AML-193 (cell line): ENCODE results near the gene CORO6.
"Not testable (repeated sequence)": the region's sequence is repeated elsewhere in the genome, so short reads cannot be mapped to it uniquely, and the experiment has no call there.

Experiments
- DNase-seq, 2 experiments: peaks; one replicate each; lab custom pipeline; 2025; lab: John Stamatoyannopoulos, UW

Gene CORO6

DNA sequence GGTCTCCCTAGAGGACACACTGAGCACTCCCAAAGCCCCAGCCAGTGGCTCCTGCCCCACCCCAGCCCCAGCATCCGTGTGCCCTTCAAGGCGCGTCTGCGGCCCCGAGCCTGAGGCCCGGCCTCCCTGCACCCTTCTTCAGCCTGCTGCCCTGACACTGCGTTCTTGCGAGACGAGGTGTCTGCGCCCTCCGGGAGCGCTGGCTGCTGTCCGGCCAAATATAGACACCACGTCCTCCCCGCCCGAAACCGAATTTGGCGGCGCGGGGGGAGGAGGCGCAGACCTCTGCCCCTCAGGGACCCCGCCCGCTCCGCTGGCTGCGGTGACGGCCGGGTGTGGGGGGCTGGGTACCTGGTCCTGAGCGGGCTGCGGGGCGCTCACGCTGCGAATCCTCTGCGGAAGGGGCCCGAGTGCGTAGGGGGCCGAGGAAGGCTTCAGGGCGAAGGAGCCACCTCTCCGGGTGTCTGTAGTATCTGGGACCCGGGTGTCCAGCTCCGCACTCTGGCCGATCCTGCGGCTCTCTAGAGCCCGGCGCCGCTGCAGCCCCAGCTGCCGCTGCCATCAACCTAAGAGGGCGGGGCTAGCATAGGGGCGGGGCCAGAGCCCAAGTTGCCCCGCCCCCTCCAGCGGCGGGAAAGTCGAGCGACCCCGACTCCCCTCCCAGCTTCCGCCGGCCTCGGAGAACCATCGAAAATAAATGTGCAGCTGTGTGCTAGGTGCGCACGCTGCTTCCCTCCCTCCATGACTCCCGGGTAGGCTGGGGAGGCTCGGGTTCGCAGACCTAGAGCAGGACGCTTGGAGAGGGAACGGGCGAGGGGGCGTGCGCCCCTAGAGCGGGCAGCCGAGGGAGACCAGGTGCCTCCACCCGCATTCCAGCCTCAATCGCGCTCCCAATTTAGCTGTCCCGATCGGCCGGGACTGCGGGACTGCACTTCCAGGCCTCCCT, at the start of gene CORO6:
CORO6 (minus strand) TSS at position 576 of the 946 bp plus-strand sequence. CDS start 1,491 bp downstream, outside the sequence.
- DNase-seq: peak; percentile 24 to 48

DNA sequence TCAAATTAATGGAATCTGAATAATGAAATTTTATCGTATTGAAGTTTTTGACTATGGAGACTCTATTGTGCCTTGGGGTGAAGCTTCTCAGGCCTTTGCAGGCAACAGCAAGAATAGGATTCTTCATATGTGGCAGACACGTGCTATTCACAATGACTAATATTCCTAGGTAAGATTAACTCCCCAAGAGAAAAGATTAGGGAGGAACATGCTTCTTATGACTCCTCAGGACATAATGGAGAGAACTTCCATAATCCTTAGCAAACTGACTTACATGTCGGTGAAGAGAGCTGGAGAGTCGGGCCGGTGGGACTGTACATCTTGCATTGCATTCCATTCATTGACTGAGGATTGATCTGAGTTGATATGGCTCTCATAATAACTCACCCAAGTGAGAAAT, 48.9 kb upstream of the CORO6 start:
- DNase-seq: no peak

DNA sequence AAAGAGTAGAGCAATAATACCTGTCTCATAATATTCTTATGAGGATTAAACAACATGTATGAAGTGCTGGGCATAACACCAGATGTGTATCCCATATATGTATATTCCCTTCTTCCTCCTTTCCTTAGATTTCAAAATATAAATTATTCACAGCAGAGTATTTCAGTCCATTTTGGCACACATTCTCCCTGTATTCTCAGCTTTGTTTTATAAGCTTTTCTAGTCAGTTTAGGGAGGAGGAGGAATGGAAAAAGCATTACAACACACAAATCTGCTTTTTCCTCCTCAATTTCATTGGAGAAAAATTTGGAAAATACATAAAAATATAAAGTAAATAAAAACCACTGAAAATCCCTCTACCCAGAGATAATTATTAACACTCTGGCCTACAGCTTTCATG, 46.6 kb upstream of the CORO6 start:
- DNase-seq: no peak

DNA sequence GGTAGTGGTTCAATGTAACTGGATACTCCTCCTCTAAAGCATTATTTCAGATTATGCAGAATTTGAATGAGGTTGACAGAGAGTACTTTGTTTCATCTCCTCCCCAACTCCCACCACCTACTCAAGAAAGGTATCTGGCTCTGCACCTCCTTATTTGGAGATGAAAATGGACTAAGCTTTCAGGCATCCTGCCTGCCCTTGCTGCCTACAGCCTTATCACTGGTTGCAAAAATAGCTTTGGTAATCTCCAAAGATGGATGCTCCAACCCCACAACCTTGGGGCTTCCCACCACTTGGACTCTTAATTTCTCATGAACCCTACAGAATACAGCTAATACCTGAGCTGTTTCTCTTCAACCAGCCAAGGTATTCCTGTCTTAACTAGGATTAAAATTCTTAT, 45.3 kb upstream of the CORO6 start:
- no peak for DNase-seq

DNA sequence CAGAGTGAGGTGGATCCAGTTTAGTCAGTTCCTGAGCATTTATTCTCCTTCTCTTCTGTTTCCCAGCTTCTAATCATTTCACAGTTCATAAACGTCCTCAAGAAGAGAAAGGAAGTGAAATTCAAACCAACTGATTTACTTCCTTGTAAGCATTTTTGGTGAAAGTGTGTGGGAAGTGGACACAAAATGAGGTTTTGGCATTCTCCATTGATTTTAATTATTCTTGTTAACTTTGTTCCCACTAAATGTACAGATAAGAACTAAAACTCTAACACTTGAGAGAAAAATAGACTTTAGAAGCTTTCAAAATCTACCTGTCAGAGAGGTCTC, 42.7 kb upstream of the CORO6 start:
- DNase-seq: no peak

DNA sequence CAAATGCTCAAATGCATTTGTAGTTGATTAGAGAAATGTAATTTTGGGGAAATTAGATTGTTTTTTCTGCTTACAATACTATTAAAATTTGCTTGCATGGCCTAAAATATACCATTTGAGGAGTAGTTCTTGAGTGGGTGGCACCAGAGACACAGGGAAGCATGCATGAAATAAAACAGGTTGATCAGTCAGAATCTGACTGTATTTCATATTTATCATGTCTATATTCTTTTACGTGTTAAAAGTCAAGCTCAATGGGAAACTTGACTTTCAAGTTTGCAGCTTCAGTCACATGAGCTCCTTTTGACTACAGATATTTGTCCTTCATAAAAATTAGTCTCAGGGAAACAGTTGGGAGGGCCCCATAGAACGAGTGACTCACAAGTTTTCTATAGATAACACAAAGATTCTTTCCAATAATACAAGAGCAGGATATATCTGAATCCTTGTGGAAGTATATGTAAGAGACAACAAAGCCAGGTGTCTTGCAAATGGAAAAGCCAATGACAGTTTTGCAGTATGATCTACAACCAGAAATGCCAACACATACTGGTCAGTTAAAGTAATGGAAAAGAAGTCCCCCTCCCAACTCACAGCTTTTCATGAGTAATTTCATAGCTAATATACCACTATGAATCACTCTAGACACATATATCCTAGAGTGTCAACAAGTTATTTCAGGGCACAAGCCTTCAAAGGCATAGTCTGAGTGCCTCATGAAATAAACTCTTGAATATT, 42.2 kb upstream of the CORO6 start:
- DNase-seq: no peak

DNA sequence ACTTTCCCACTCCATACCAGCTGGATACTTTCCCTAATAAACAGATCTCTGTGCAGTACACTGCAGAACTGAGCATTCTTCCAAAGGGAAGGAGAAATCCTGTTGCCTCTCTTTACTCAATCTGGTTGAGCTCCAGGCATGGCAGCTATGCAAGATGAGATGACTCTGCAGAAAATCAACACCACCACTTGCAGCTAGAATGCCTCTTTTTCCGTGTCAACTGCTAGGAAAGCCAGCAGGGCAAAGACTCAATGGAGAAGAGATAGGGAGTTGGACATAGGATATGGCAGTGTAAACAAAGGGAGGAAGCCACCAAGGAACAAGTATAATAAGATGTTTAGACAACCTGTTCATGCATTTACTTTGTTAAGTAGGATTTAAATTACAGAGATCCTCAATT, 40.4 kb upstream of the CORO6 start:
- no peak for DNase-seq

DNA sequence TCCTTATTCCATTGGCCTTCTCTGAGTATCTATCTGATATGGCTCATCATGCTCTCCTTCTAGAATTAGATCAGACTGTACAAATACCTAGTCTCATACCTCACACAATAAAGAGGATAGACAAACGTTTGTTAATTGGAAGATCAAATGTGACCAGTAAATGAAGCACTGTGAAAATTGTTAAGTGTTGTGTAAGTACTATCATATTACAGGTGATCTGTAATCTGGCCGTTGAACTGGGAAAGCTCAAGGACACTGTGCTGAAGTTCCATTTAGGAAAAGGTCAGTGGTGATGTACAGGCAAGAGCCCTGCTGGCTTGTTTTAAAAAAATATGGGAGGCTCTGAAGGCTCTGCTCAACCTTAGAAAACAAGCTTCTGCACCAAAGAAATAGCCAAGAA, 38.5 kb upstream of the CORO6 start:
- no peak for DNase-seq

DNA sequence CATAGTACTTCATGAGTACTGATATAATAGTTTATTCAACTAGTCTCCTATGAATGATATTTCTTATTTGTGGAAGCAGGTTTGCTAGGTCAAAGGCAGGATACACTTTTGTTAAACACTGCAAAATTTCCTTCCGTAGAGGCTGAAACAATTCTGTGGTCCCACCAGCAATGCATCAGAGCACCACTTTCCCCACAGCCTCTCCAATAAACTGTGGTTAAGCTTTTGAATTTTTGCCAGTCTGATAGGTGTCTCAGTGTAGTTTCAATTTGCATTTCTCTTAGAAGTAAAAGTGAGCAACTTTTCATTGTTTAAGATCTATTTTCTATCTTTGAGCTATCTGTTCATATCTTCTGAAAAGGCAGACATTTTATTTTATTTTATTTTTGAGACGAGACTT, 36.4 kb upstream of the CORO6 start:
- DNase-seq: no peak

DNA sequence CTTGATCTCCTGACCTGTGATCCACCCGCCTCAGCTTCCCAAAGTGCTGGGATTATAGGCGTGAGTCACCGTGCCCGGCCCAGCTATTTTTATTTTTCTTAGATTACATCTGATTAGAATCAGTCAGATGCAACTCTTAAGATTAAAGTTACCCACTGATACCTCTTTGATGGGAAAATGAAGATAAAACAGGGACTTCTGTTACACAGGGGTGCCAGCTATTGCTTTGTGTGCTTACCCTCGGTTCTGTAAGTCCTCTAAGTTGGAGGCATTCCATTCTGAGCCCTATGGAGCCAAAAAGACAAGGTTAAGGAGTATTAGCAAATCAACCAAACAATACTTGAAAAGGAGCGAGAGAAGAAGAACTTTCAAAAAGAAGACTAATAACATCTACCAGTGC, 32.6 kb upstream of the CORO6 start:
- no peak for DNase-seq

DNA sequence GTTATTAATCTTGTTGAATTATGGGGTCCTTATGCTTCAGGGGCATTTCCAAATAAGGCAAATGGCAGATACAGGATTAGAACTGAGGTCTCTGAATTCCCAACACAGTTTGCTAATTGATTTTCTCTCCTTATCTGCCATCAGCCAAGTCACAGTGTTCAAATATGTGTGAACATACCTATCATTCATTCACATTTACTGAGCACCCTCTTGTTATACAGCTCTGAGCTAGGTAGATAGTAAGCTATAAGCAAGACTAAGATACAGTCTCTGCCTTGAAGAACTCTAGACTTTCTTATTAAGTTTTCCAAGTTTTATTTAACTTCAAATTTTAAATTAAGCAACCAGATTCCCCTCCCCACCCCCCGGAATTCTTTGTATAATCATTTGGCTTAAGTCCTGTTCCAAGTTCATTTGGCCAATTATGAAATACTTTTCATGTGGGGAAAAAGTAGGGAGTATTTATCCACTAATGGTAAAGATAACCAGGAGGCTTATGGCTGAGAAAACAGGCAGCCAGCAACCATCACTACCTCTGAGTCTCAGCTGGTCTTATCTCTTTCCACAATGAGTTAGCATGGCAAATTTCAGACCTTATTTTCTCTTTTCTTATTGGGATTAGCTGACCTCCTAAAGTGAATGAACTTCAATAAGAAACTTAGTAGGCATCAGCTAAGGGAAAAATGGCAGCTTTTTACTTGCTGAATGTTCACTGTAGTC, 31.4 kb upstream of the CORO6 start:
- no peak for DNase-seq

DNA sequence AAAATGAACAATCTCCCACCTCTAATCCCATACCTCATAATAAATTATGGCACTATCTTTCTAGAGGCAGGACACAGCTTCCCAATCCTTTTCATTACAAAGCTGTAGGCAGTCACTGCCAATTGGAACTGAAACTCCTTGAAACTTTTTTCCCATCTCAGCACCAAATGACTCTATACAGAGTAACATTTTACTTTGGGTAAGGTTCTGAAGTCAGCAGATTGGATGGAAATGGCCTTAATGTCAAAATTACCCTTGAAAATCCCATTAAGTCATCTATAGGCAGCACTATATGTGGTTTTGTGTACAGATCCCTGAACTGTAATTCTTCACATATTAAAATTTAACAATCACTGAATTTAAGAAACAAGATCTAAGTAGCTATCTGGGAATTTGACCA, 30.3 kb upstream of the CORO6 start:
- no peak for DNase-seq

DNA sequence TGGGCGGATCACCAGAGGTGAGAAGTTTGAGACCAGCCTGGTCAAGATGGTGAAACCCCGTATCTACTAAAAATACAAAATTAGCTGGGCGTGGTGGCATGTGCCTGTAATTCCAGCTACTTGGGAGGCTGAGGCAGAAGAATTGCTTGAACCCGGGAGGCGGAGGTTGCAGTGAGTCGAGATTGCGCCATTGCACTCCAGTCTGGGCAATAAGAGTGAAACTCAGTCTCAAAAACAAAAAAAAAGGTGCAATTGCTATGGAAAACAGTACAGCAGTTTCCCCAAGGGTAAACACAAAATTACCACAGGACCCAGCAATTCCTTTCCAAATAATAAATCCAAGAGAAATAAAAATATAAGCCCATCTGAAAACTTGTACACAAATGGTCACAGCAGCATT, 29.2 kb upstream of the CORO6 start:
- DNase-seq: not testable (repeated sequence)

DNA sequence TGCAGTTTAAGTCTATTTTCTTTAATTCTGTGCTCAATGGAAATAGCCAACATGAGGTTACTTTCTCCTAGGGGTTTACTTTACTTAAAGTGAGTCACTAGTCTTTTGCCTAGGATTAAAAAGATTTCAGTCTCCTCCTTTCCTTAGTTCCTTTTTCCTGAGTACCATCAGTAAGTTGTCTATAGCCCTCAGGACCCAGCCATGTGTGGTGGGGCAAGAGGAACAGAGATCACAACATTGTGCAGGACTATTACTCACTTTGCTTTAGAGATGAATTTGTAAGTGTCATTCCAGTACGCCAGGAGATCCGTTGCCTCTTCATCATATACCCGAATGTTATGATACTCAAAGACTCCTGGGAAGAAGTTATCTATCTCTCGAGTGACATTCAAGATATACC, 27.7 kb upstream of the CORO6 start:
- DNase-seq: no peak

DNA sequence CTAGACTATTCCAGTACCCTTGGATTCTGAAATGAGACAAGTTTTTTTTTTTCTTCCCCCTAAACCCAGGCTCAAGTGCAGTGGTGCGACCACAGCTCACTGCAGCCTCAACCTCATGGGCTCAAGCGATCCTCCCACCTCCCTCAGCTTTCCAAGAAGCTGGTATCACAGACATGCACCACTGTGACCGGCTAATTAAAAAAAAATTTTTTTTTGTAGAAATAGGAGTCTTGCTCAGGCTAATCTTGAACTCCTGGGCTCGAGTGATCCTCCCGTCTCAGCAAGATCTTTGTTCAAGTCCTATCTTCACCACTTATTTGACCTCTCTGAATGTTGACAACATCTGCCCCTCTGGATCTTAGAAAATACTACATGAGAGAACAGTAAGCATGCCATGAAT, 26.6 kb upstream of the CORO6 start:
- DNase-seq: no peak

DNA sequence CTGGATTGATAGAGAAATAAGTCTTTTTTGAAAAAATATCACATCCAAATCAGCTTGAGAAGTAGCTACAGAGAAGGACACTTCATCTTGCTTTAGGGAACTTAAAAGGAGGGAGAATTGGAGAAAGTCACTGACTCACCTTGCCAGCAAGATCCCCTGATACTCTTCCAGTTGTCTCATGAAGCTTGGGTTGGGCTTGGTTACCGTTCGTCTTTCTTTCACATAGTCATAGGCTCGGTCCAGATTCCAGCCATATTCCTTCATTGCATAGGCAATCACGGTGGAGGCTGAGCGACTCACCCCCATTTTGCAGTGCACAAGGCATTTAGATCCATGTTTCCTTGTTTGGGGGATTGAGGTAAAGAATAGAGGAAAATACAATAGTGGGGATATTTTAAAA, 25.3 kb upstream of the CORO6 start:
- no peak for DNase-seq

DNA sequence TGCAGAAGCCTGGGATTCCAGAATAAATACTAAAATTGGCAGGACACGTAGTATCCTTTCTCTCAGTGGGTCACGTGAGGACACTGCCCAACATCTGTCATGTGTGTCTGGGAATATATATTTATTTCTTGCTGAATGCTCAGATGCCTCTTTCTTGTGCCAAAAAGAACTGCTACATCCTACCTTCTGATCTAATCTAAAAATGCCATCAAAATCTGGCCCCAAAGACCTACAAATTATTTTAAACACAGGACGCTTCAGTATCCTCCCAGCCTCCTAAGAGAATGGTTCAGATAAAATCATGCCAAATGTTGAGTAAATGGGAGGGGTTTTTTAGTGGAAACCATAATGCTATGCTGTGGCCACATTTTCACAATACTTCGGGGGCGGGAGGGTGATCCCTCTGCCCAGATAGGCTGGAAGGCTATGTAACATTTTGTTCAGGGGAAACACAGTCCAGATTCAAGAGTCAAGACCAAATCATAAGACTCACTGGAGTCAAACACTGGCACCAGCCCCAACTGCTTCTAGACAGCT, 22.9 kb upstream of the CORO6 start:
- no peak for DNase-seq

DNA sequence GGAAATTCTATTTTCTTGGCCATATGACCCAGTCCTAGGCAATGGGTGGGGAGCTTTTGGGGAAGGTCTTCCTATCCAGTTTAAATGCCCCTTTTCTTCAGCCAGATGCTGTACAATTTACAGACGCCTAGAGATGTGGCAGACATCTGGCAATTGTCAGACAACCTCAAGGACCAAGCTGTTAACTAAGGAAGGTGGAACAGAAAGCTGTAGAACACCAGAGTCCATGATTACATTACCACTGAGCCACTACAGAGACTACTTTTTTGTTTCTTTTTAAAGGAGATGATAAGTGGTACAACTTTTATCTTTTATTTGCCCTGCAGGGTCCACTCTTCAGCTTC, 21.1 kb upstream of the CORO6 start:
- DNase-seq: no peak

DNA sequence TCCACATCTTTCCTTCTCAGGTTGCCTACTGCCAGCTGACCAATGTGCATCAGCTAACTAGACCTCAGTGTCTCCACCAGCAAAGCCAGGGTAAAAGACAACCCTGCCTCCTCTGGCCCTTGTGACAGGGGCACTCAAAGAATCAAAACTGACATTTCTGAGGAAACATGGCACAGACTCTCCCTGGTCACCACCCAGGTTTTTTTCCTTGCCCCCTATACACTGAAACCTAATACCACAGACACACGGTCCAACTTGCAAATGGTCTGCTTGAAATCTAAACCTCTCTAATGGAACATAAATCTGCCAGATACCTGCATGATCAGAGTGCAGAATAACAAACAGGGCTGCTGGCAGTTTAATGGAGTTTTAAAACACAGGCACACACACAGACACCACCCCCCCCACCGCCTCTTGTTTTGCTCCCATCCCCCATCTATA, 19.5 kb upstream of the CORO6 start:
- no peak for DNase-seq

DNA sequence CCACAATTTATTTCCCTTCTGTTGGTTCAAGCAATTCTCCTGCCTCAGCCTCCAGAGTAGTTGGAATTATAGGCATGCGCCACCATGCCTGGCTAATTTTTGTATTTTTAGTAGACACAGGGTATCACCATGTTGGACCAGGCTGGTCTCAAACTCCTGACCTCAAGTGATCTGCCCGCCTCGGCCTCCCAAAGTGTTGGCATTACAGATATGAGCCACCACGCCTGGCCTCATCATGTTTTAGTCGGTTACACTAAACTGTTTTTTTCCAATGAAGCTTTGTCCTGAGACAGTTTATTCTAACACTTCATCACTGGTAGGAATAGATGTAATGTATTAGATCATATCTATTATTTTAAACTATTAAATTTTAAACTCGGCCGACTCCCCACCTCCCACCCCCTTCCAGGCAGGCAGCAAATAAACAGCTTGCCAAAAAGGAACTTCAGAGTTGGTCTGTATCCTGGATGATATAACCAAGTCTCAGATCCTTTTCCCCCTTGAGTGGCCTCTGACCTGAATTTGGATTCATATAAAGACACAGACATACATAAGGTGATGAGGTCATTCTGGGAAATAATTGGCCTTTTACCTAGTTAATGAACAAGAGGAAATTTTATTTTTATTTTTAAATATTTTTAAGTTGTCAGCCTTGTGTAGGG, 18.4 kb upstream of the CORO6 start:
- DNase-seq: no peak

DNA sequence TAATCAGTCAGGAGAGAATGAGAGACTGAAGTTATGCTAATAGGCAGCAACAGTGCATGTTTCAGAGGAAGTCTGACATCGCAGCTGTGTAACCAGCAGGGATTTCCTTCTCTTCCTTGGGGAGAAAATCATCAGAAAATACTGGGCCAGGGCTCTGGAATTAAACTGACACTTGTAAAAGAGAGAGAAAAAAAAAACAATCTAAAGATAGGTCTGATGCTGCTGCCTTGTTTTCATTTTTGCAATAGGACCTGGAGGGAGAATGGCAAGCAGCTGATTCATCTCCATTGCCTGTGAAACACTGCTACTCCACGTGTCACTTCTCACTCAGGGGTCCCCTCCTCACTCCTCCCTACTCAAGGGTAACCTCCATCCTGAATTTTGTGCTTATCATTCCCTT, 17.7 kb upstream of the CORO6 start:
- DNase-seq: no peak

DNA sequence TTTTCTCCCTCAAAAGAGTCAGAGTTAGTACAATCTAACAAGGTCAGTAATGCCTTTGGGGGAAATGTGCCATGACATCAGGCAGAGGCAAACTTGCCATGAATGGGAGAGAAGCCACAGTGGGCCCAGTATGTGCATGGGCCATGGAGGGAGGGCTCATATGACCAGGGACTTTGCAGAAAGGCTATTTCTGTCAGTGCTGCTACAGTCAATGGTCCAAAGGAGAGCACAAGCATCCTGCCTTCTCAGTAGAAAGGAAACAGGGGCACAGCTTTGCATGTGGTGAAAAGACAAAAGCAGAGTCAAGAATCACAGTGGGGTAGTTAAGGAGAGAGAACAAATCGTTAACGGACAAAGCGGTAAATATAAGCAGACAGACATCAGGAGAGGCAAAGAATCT, 11.2 kb upstream of the CORO6 start:
- no peak for DNase-seq
